Body of pancreas (tissue), 4 donors: ENCODE data around the gene CRB3. TPM values are rescaled to one million over a fixed set of nuclear protein-coding genes. Genes with fewer than 3 reads are reported as not detected.

ENCODE experiments used
- ATAC-seq: fragments of 150-250 bp; one replicate; pipeline ENCODE4 v1.9.1; 2016
- DNase-seq, 4 donors: peaks; one replicate each; pipeline ENCODE4 v3.0.0-alpha.2; 2019
- H3K27ac ChIP-seq, 4 donors: fragments of 200-600 bp; sonication (generic); 1 replicate in 3 of 4; 2 replicates in 1 of 4; pipeline versions ENCODE4 v1.5.1 to v1.6.1; 2016 to 2019; ENCODE audit warnings: mild to moderate bottlenecking in 1 of 4, mixed read lengths in 1 of 4, moderate library complexity in 1 of 4
- H3K27me3 ChIP-seq, 2 donors: fragments of 200-600 bp; sonication (generic); one replicate each; pipeline ENCODE4 v1.6.0; 2016; ENCODE audit warnings: mild to moderate bottlenecking in 1 of 2
- H3K36me3 ChIP-seq, 2 donors: fragments of 200-600 bp; sonication (generic); replicated peaks in 1 of 2; 2 replicates each; pipeline ENCODE4 v1.5.1; 2016; ENCODE audit warnings: low read depth in 2 of 2; ENCODE audit not compliant: insufficient read depth in 1 of 2
- H3K4me1 ChIP-seq: fragments of 200-600 bp; sonication (generic); one replicate; pipeline ENCODE4 v1.6.0; 2016
- H3K4me3 ChIP-seq, 2 donors: fragments of 200-600 bp; sonication (generic); 1 replicate in 1 of 2; 2 replicates in 1 of 2; pipeline ENCODE4 v1.5.1; 2016 to 2019
- H3K9me3 ChIP-seq, 3 donors: fragments of 200-600 bp; sonication (generic); 1 replicate in 2 of 3; 2 replicates in 1 of 3; pipeline ENCODE4 v1.5.1; 2016
- POLR2A ChIP-seq, 3 donors: fragments of 450-650 bp; IDR thresholded peaks; one replicate each; pipeline ENCODE4 v1.6.1; 2016; ENCODE audit warnings: antibody characterized with exemption in 3 of 3, mild to moderate bottlenecking in 2 of 3
- WGBS, 2 donors: methylation state at CpG; one replicate each; pipeline ENCODE4 v1.1.5; 2017; 5-methylcytosine and 5-hydroxymethylcytosine counted together
- intact Hi-C: fragments of 100-400 bp; cut with DNase I; formaldehyde crosslinking; loops from one replicate; pipeline ENCODE4 v1.15.1; 2023
- total RNA-seq, 2 donors: library from RNA; depleted of rRNA; stranded (reverse); fragments of >200 nt; gene quantifications; one replicate each; pipeline ENCODE4 v1.1.0, GENCODE V29; 2016
- TF ChIP-seq, protein P1 (sequence below), 7 experiments: fragments of 450-650 bp in 4 of 7; fragments of 200-600 bp in 3 of 7; sonication (generic) in 3 of 7; IDR thresholded peaks; one replicate each; pipeline ENCODE4 v1.5.1; 2016 to 2019; ENCODE audit warnings: antibody characterized with exemption in 7 of 7

CRB3 gene
- 10 to 100 TPM; 35.8 to 37.6 TPM for total RNA-seq

- DNase-seq (peak; percentile 97 to 99 (median 97)), ATAC-seq (peak; percentile 69)
- WGBS, 2 donors = 1 to 4% methylated on average over 10 to 64 of the region's 65 CpGs
- Histone ChIP-seq H3K27ac (peak within 1 kb of the TSS; percentile 88 to 99 (median 94)), H3K9me3 (no peaks in the 10 kb centered on the region), H3K27me3 (no peaks in the 10 kb centered on the region), H3K4me3 (peak within 1 kb of the TSS; percentile 68 to 87), H3K4me1 (peaks cover 13% of the 10 kb centered on the region), H3K36me3 (peaks cover 0 to 3% of the 10 kb centered on the region in 2 donors)
- intact Hi-C loops = no loop called here
- TF ChIP-seq, protein P1, sequence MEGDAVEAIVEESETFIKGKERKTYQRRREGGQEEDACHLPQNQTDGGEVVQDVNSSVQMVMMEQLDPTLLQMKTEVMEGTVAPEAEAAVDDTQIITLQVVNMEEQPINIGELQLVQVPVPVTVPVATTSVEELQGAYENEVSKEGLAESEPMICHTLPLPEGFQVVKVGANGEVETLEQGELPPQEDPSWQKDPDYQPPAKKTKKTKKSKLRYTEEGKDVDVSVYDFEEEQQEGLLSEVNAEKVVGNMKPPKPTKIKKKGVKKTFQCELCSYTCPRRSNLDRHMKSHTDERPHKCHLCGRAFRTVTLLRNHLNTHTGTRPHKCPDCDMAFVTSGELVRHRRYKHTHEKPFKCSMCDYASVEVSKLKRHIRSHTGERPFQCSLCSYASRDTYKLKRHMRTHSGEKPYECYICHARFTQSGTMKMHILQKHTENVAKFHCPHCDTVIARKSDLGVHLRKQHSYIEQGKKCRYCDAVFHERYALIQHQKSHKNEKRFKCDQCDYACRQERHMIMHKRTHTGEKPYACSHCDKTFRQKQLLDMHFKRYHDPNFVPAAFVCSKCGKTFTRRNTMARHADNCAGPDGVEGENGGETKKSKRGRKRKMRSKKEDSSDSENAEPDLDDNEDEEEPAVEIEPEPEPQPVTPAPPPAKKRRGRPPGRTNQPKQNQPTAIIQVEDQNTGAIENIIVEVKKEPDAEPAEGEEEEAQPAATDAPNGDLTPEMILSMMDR (IDR thresholded peaks at IDR 0.05) = peak in 1 of 7 experiments; percentile 7
- peak; percentile 50 to 83 (median 81) for TF ChIP-seq POLR2A (IDR thresholded peaks at IDR 0.05)
Observed at GRCh38 chr19:6464070-6464873, at the start of gene CRB3. Gene CRB3 (plus strand): TSS chr19:6464271. CDS start chr19:6464702, 431 bp downstream.

- peaks cover 33 to 42% of the 10 kb centered on the region in 2 donors for H3K36me3 ChIP-seq
Observed at GRCh38 chr19:6414793-6415590, 49.1 kb upstream of the CRB3 start.

GRCh38 chr19:6415591-6416190 lies 48.4 kb upstream of the CRB3 start:
- no peak for ATAC-seq
- TF ChIP-seq POLR2A (IDR thresholded peaks at IDR 0.05) = no peak
- TF ChIP-seq, protein P1 (IDR thresholded peaks at IDR 0.05) = no peak
- DNase-seq = no peak
- Histone ChIP-seq H3K4me1 (no peaks in the 10 kb centered on the region), H3K27ac (no peak overlapping the region), H3K4me3 (no peak overlapping the region), H3K36me3 (peaks cover 33 to 42% of the 10 kb centered on the region in 2 donors), H3K9me3 (no peaks in the 10 kb centered on the region), H3K27me3 (no peaks in the 10 kb centered on the region)
- WGBS, 2 donors = 93 to 96% methylated on average over 17 to 18 of the region's 32 CpGs
- intact Hi-C loops = no loop called here

More at GRCh38 chr19:6414793-6415590, 49.1 kb upstream of the CRB3 start:
- Histone ChIP-seq H3K4me3 (no peak overlapping the region), H3K27ac (no peak overlapping the region), H3K9me3 (no peaks in the 10 kb centered on the region), H3K27me3 (no peaks in the 10 kb centered on the region), H3K4me1 (no peaks in the 10 kb centered on the region)
- no peak for DNase-seq
- whole genome bisulfite sequencing, 2 donors = 92 to 97% methylated on average over 30 to 41 of the region's 47 CpGs
- intact Hi-C loops = no loop called here
- TF ChIP-seq, protein P1 (IDR thresholded peaks at IDR 0.05) = no peak
- no peak for TF ChIP-seq POLR2A (IDR thresholded peaks at IDR 0.05)
- ATAC-seq = no peak

- no peaks in the 10 kb centered on the region for H3K4me1 ChIP-seq
- no peak for DNase-seq
- no peaks in the 10 kb centered on the region for H3K27me3 ChIP-seq
- no peak for ATAC-seq
- H3K9me3 ChIP-seq = no peaks in the 10 kb centered on the region
- H3K4me3 ChIP-seq = no peak overlapping the region
- no peak overlapping the region for H3K27ac ChIP-seq
- H3K36me3 ChIP-seq = peaks cover 33 to 42% of the 10 kb centered on the region in 2 donors
- TF ChIP-seq POLR2A (IDR thresholded peaks at IDR 0.05) = no peak
- TF ChIP-seq, protein P1 (IDR thresholded peaks at IDR 0.05) = no peak
- intact Hi-C loops = no loop called here
- WGBS, 2 donors = 91 to 93% methylated on average over 10 to 29 of the region's 29 CpGs
Observed at GRCh38 chr19:6416658-6417405, 47.2 kb upstream of the CRB3 start.
